ENCODE data around the gene APPL1.

- TF ChIP-seq ZNF266 (tag by site-specific recombination; IDR thresholded peaks at IDR 0.05; ENCODE audit: low read depth) = no peak
- no peak for TF ChIP-seq ZNF677 (tag by site-specific recombination; IDR thresholded peaks at IDR 0.05)
These were observed 612 bp downstream of the APPL1 start for GRCh38 chr3:57227930-57228751.
